NCI-H524 treated with DMSO at 0.1 percent for 48 hours (cell line): Measurements from ENCODE around the gene FKBP3.
"Not testable (repeated sequence)": the region's sequence is repeated elsewhere in the genome, so short reads cannot be mapped to it uniquely, and the experiment has no call there.

Source experiments
- DNase-seq: peaks from one replicate; lab custom pipeline; 2025; lab: John Stamatoyannopoulos, UW

FKBP3 gene

GRCh38 chr14:45134051-45134958 lies at the start of gene FKBP3:
Gene FKBP3, minus strand, starts transcription at chr14:45134481. Its CDS starts 25 bp downstream, at chr14:45134456.
- DNase-seq: peak; percentile 99

GRCh38 chr14:45181806-45182205 lies 47.5 kb upstream of the FKBP3 start:
- no peak for DNase-seq

- DNase-seq: no peak
These were observed 47.0 kb upstream of the FKBP3 start for GRCh38 chr14:45181329-45181728.

GRCh38 chr14:45177076-45177475 lies 42.8 kb upstream of the FKBP3 start:
- no peak for DNase-seq

GRCh38 chr14:45169906-45170305 lies 35.6 kb upstream of the FKBP3 start:
- DNase-seq: no peak

GRCh38 chr14:45156067-45156466 lies 21.8 kb upstream of the FKBP3 start:
- no peak for DNase-seq

GRCh38 chr14:45150386-45150890 lies 16.2 kb upstream of the FKBP3 start:
- DNase-seq: no peak

- no peak for DNase-seq
These were observed 15.3 kb upstream of the FKBP3 start for GRCh38 chr14:45149602-45150001.

- DNase-seq: no peak
These were observed 10.9 kb upstream of the FKBP3 start for GRCh38 chr14:45145214-45145613.

- no peak for DNase-seq
These were observed 10.4 kb upstream of the FKBP3 start for GRCh38 chr14:45144658-45145057.

- not testable (repeated sequence) for DNase-seq
These were observed 7.8 kb upstream of the FKBP3 start for GRCh38 chr14:45142083-45142482.

- DNase-seq: no peak
These were observed 6.4 kb upstream of the FKBP3 start for GRCh38 chr14:45140661-45141187.

- no peak for DNase-seq
These were observed 2.1 kb upstream of the FKBP3 start for GRCh38 chr14:45136399-45136798.

GRCh38 chr14:45135659-45136395 lies 1.5 kb upstream of the FKBP3 start, which contains the start of gene FANCM:
Gene FANCM, plus strand, starts transcription at chr14:45135930. Its CDS starts 102 bp downstream, at chr14:45136032.
- peak; percentile 99 for DNase-seq

GRCh38 chr14:45135156-45135555 lies 875 bp upstream of the FKBP3 start:
- DNase-seq: no peak

GRCh38 chr14:45133683-45134050 lies 614 bp downstream of the FKBP3 start:
- DNase-seq: no peak

- no peak for DNase-seq
These were observed 5.2 kb downstream of the FKBP3 start for GRCh38 chr14:45128963-45129629.

- no peak for DNase-seq
These were observed 8.5 kb downstream of the FKBP3 start for GRCh38 chr14:45125754-45126153.

- no peak for DNase-seq
These were observed 11.0 kb downstream of the FKBP3 start for GRCh38 chr14:45123271-45123670.

GRCh38 chr14:45120096-45120495 lies 14.2 kb downstream of the FKBP3 start:
- DNase-seq: no peak

GRCh38 chr14:45118594-45118993 lies 15.7 kb downstream of the FKBP3 start:
- DNase-seq: no peak

- DNase-seq: no peak
These were observed 20.0 kb downstream of the FKBP3 start for GRCh38 chr14:45114327-45114726.
